Hematopoietic multipotent progenitor cell treated with erythropoietin and hydrocortisone succinate and interleukin-3 and kit ligand, for 4 days (in vitro differentiated cells): ENCODE measurements around the gene GNRH2.
"Not testable (repeated sequence)": the region's sequence is repeated elsewhere in the genome, so short reads cannot be mapped to it uniquely, and the experiment has no call there.

Experiments used
- DNase-seq: peaks from one replicate; pipeline ENCODE4 v3.0.0-alpha.2; 2015

The GNRH2 gene

GRCh38 chr20:3075315-3075714 lies 31.9 kb downstream of the GNRH2 start:
- not testable (repeated sequence) for DNase-seq

- peak; percentile 91 for DNase-seq
Measured at GRCh38 chr20:3077618-3078134, 34.3 kb downstream of the GNRH2 start.

GRCh38 chr20:3080939-3081388 lies 37.5 kb downstream of the GNRH2 start:
- DNase-seq: no peak

- DNase-seq: no peak
Measured at GRCh38 chr20:3081641-3082040, 38.2 kb downstream of the GNRH2 start.

GRCh38 chr20:3082306-3082951 lies 39.0 kb downstream of the GNRH2 start:
- DNase-seq: no peak

GRCh38 chr20:3082955-3083952 lies 39.8 kb downstream of the GNRH2 start:
- DNase-seq: peak; percentile 55

- DNase-seq: no peak
Measured at GRCh38 chr20:3084283-3084985, 41.0 kb downstream of the GNRH2 start, which contains the start of gene AVP. TSS of gene AVP (minus strand) at chr20:3084724. CDS start at chr20:3084674, 50 bp downstream.

GRCh38 chr20:3084986-3085360 lies 41.6 kb downstream of the GNRH2 start:
- DNase-seq: no peak

GRCh38 chr20:3085571-3086072 lies 42.2 kb downstream of the GNRH2 start:
- DNase-seq: no peak

GRCh38 chr20:3088031-3088430 lies 44.6 kb downstream of the GNRH2 start:
- no peak for DNase-seq

GRCh38 chr20:3090565-3090964 lies 47.1 kb downstream of the GNRH2 start:
- DNase-seq: peak; percentile 92

GRCh38 chr20:3092611-3093379 lies 49.4 kb downstream of the GNRH2 start:
- peak; percentile 71 for DNase-seq

- DNase-seq: peak; percentile 96
Measured at GRCh38 chr20:3093861-3094361, 50.5 kb downstream of the GNRH2 start.

GRCh38 chr20:3094848-3095629 lies 51.6 kb downstream of the GNRH2 start:
- DNase-seq: no peak
